ENCODE data around the gene ASTN2.

Gene ASTN2

DNA sequence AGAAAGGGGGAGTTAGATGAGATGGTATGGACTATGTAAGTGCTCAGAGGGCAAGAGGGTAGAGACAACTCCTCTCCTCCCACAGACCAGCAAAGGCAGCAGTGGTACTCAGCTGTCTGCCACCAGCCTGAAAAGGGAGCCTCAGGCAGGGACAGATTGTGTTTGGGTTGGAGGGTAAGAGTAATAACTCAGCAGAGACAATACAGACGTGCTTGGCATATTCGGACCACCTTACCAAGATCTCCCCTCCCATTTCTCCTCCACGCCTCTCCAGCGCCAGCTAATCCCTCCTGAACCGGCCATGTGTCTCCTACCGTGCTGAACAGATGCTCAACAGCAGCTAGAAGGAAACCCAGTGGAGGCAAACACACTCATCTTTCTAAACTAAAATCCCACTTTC lies 180.8 kb downstream of the ASTN2 start:
- H3K4me3 ChIP-seq (IDR thresholded peaks at IDR 0.05; ENCODE audit: insufficient read depth, low read depth, low read length), result no peak overlapping the region
- H3K4me2 ChIP-seq, result no peak overlapping the region
- no peaks in the 10 kb centered on the region for H4K20me1 ChIP-seq (ENCODE audit: insufficient read depth)
- no peaks in the 10 kb centered on the region for H3K79me2 ChIP-seq (ENCODE audit: insufficient read depth, low read depth)
- TF ChIP-seq, protein P1, sequence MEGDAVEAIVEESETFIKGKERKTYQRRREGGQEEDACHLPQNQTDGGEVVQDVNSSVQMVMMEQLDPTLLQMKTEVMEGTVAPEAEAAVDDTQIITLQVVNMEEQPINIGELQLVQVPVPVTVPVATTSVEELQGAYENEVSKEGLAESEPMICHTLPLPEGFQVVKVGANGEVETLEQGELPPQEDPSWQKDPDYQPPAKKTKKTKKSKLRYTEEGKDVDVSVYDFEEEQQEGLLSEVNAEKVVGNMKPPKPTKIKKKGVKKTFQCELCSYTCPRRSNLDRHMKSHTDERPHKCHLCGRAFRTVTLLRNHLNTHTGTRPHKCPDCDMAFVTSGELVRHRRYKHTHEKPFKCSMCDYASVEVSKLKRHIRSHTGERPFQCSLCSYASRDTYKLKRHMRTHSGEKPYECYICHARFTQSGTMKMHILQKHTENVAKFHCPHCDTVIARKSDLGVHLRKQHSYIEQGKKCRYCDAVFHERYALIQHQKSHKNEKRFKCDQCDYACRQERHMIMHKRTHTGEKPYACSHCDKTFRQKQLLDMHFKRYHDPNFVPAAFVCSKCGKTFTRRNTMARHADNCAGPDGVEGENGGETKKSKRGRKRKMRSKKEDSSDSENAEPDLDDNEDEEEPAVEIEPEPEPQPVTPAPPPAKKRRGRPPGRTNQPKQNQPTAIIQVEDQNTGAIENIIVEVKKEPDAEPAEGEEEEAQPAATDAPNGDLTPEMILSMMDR (conservative IDR thresholded peaks at IDR 0.05; ENCODE audit: low read depth, low read length), result no peak
- H3K27me3 ChIP-seq (ENCODE audit: insufficient read depth, low read depth), result no peaks in the 10 kb centered on the region
- no peak overlapping the region for H2AFZ ChIP-seq (ENCODE audit: low read depth)
- no peaks in the 10 kb centered on the region for H3K4me1 ChIP-seq (ENCODE audit: low read depth, poor library complexity, severe bottlenecking)
- H3K27ac ChIP-seq, result no peak overlapping the region
- H3K9ac ChIP-seq, result no peak overlapping the region
- no peaks in the 10 kb centered on the region for H3K36me3 ChIP-seq (ENCODE audit: insufficient read depth)

- TF ChIP-seq, protein P1 (conservative IDR thresholded peaks at IDR 0.05; ENCODE audit: low read depth, low read length), result no peak
- no peak overlapping the region for H3K4me2 ChIP-seq
- H3K27ac ChIP-seq, result no peak overlapping the region
These were observed 181.8 kb downstream of the ASTN2 start for GRCh38 chr9:117233016-117233415.

GRCh38 chr9:117232281-117232680 lies 182.6 kb downstream of the ASTN2 start:
- Histone ChIP-seq H3K79me2 (ENCODE audit: insufficient read depth, low read depth) (no peaks in the 10 kb centered on the region), H3K9ac (no peak overlapping the region), H3K36me3 (ENCODE audit: insufficient read depth) (no peaks in the 10 kb centered on the region), H3K27ac (no peak overlapping the region), H3K4me2 (no peak overlapping the region), H4K20me1 (ENCODE audit: insufficient read depth) (no peaks in the 10 kb centered on the region), H2AFZ (ENCODE audit: low read depth) (no peak overlapping the region), H3K27me3 (ENCODE audit: insufficient read depth, low read depth) (no peaks in the 10 kb centered on the region), H3K4me3 (IDR thresholded peaks at IDR 0.05; ENCODE audit: insufficient read depth, low read depth, low read length) (no peak overlapping the region), H3K4me1 (ENCODE audit: low read depth, poor library complexity, severe bottlenecking) (no peaks in the 10 kb centered on the region)
- TF ChIP-seq, protein P1 (conservative IDR thresholded peaks at IDR 0.05; ENCODE audit: low read depth, low read length), result no peak

More at GRCh38 chr9:117233016-117233415, 181.8 kb downstream of the ASTN2 start:
- Histone ChIP-seq H3K36me3 (ENCODE audit: insufficient read depth) (no peaks in the 10 kb centered on the region), H3K4me3 (IDR thresholded peaks at IDR 0.05; ENCODE audit: insufficient read depth, low read depth, low read length) (no peak overlapping the region), H2AFZ (ENCODE audit: low read depth) (no peak overlapping the region), H3K4me1 (ENCODE audit: low read depth, poor library complexity, severe bottlenecking) (no peaks in the 10 kb centered on the region), H3K79me2 (ENCODE audit: insufficient read depth, low read depth) (no peaks in the 10 kb centered on the region), H3K27me3 (ENCODE audit: insufficient read depth, low read depth) (no peaks in the 10 kb centered on the region), H3K9ac (no peak overlapping the region), H4K20me1 (ENCODE audit: insufficient read depth) (no peaks in the 10 kb centered on the region)

DNA sequence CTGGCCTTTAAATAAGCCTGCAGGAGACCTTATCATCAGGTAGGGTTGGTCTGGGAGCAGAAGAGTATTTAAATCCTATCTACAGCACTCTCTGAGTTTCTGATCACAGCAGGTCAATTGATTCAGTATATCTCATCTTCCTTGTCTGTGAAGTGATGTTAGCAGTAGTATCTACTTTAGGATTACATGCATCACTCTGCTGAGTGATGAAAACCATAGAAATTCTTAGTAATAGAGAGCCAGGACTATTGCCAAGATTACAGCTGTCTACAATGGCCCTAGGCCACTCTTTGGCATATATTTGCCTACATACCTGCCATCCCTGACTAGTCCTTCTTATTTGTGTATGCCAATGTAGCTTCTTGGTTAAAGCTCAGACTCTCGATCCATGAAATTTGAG lies 183.8 kb downstream of the ASTN2 start:
- H3K36me3 ChIP-seq (ENCODE audit: insufficient read depth), result no peaks in the 10 kb centered on the region
- no peaks in the 10 kb centered on the region for H3K79me2 ChIP-seq (ENCODE audit: insufficient read depth, low read depth)
- H3K9ac ChIP-seq, result no peak overlapping the region
- no peak overlapping the region for H3K4me3 ChIP-seq (IDR thresholded peaks at IDR 0.05; ENCODE audit: insufficient read depth, low read depth, low read length)
- no peaks in the 10 kb centered on the region for H4K20me1 ChIP-seq (ENCODE audit: insufficient read depth)
- TF ChIP-seq, protein P1 (conservative IDR thresholded peaks at IDR 0.05; ENCODE audit: low read depth, low read length), result no peak
- no peaks in the 10 kb centered on the region for H3K4me1 ChIP-seq (ENCODE audit: low read depth, poor library complexity, severe bottlenecking)
- no peak overlapping the region for H3K27ac ChIP-seq
- H2AFZ ChIP-seq (ENCODE audit: low read depth), result no peak overlapping the region
- H3K4me2 ChIP-seq, result no peak overlapping the region
- no peaks in the 10 kb centered on the region for H3K27me3 ChIP-seq (ENCODE audit: insufficient read depth, low read depth)
